K562 (cell line): ENCODE data around the gene ZNF358. TPM values are rescaled to one million over a fixed set of nuclear protein-coding genes. Genes with fewer than 3 reads are reported as not detected.

Experiments
- ATAC-seq: fragments of 200-7000 bp; cut with Tn5 transposase; 3 replicates; pipeline ENCODE4 v1.9.1; 2020; ENCODE audit warnings: moderate library complexity
- BruUV-seq: library from RNA; stranded (reverse); fragments of 400-500 nt; replicated peaks from 2 replicates; lab custom pipeline; 2021; lab: Mats Ljungman, UMichigan
- CTCF ChIA-PET: fragments of 300-600 bp; formaldehyde crosslinking; extraction: SDS; loops from one replicate; lab custom pipeline; 2021; ENCODE audit warnings: low intra/inter-chr PET ratio; lab: Yijun Ruan, JAX
- POLR2A ChIA-PET: fragments of 300-600, 350-650 bp; sonication (Branson Sonifier 250); formaldehyde crosslinking; extraction: SDS; loops from one replicate; lab custom pipeline; 2021; ENCODE audit warnings: antibody characterized with exemption, inconsistent platforms; lab: Yijun Ruan, JAX
- DNase-seq, 4 experiments: peaks; one replicate each; pipeline versions ENCODE4 v3.0.0 to v3.0.0-alpha.2; 2011 to 2018; ENCODE audit warnings: low spot score in 3 of 4, mixed read lengths in 3 of 4; ENCODE audit errors: extremely low read depth in 1 of 4
- FAIRE-seq: peaks from 2 replicates; lab custom pipeline; 2011; peaks lifted over from hg19 to GRCh38; lab: Jason Lieb, UNC
- H2AFZ ChIP-seq: 2 replicates; pipeline ENCODE4 v1.6.0; 2011; ENCODE audit warnings: low read depth, low read length, control low read depth, inconsistent platforms
- H3K27ac ChIP-seq: fragments of 200-600 bp; 3 replicates; pipeline ENCODE4 v1.8.0; 2011; ENCODE audit warnings: low read depth, mild to moderate bottlenecking, control low read depth, inconsistent platforms, low read length, moderate library complexity, mixed read lengths; ENCODE audit errors: extremely low read depth
- H3K27me3 ChIP-seq, 2 experiments: fragments of 300-600 bp in 1 of 2; 2 replicates in 1 of 2; 3 replicates in 1 of 2; pipeline versions ENCODE4 v1.6.0 to v1.8.0; 2011; ENCODE audit warnings: inconsistent platforms in 2 of 2, low read length in 2 of 2, mild to moderate bottlenecking in 1 of 2, mixed read lengths in 1 of 2, moderate library complexity in 1 of 2; ENCODE audit not compliant: control insufficient read depth in 2 of 2, insufficient read depth in 2 of 2
- H3K36me3 ChIP-seq: fragments of 300-600 bp; 3 replicates; pipeline ENCODE4 v1.8.0; 2011; ENCODE audit warnings: mild to moderate bottlenecking, low read length, inconsistent platforms; ENCODE audit not compliant: control insufficient read depth, insufficient read depth
- H3K4me1 ChIP-seq, 2 experiments: fragments of 200-600 bp in 1 of 2; replicated peaks in 1 of 2; 2 replicates in 1 of 2; 3 replicates in 1 of 2; pipeline versions ENCODE4 v1.5.1 to v1.8.0; 2011; ENCODE audit warnings: inconsistent platforms in 2 of 2, low read length in 2 of 2, mild to moderate bottlenecking in 1 of 2, mixed read lengths in 1 of 2, moderate library complexity in 1 of 2; ENCODE audit not compliant: control insufficient read depth in 2 of 2, insufficient read depth in 2 of 2
- H3K4me2 ChIP-seq: 2 replicates; pipeline ENCODE4 v1.6.1; 2011; ENCODE audit warnings: low read length, control low read depth, inconsistent platforms, mixed read lengths; ENCODE audit not compliant: insufficient read depth
- H3K4me3 ChIP-seq: fragments of 200-600 bp; sonication (generic), shearing (Covaris generic); 2 replicates; pipeline ENCODE4 v1.5.1; 2016; ENCODE audit warnings: control low read depth, inconsistent platforms
- H3K79me2 ChIP-seq: fragments of 200-600 bp; 3 replicates; pipeline ENCODE4 v1.8.0; 2011; ENCODE audit warnings: low read length, inconsistent platforms; ENCODE audit not compliant: control insufficient read depth, insufficient read depth
- H3K9ac ChIP-seq, 2 experiments: 2 replicates each; pipeline versions ENCODE4 v1.6.0 to v1.6.1; 2011; ENCODE audit warnings: low read depth in 2 of 2, low read length in 2 of 2, control low read depth in 1 of 2, inconsistent platforms in 1 of 2, mild to moderate bottlenecking in 1 of 2, mixed read lengths in 1 of 2; ENCODE audit not compliant: insufficient read depth in 1 of 2
- H3K9me1 ChIP-seq: one replicate; pipeline ENCODE4 v1.6.0; 2011; ENCODE audit warnings: inconsistent platforms, mild to moderate bottlenecking, low read length, moderate library complexity; ENCODE audit not compliant: control insufficient read depth, insufficient read depth
- H3K9me3 ChIP-seq: replicated peaks from 2 replicates; pipeline ENCODE4 v1.5.1; 2011; ENCODE audit warnings: low read depth, low read length, inconsistent platforms; ENCODE audit not compliant: control insufficient read depth, insufficient read depth
- H4K20me1 ChIP-seq: replicated peaks from 2 replicates; pipeline ENCODE4 v1.6.1; 2011; ENCODE audit warnings: low read length, inconsistent platforms, mixed read lengths; ENCODE audit not compliant: control insufficient read depth, insufficient read depth
- EGR1 ChIP-seq: fragments of 450-650 bp; conservative IDR thresholded peaks from 2 replicates; pipeline ENCODE4 v1.6.1; 2017; ENCODE audit warnings: mild to moderate bottlenecking
- FOXJ2 ChIP-seq: fragments of 200-800 bp; sonication (Bioruptor generic); IDR thresholded peaks from 2 replicates; pipeline ENCODE4 v1.6.1; 2016; ENCODE audit warnings: missing genetic modification characterization, missing compliant biosample characterization
- MIER1 ChIP-seq: fragments of 450-650 bp; IDR thresholded peaks from 2 replicates; pipeline ENCODE4 v1.6.1; 2016; ENCODE audit warnings: antibody characterized with exemption, mild to moderate bottlenecking, low read depth
- NCOA1 ChIP-seq: fragments of 450-650 bp; IDR thresholded peaks from 2 replicates; pipeline ENCODE4 v1.6.1; 2016; ENCODE audit warnings: low read depth
- NR3C1 ChIP-seq: sonication (generic); formaldehyde crosslinking; IDR thresholded peaks from 2 replicates; pipeline ENCODE4 v1.8.1; 2022; ENCODE audit warnings: missing genetic modification reagents
- PCBP1 ChIP-seq: fragments of 200-400 bp; formaldehyde crosslinking; IDR thresholded peaks from 2 replicates; pipeline ENCODE4 v1.6.1; 2018; ENCODE audit warnings: mild to moderate bottlenecking, low read depth, low read length; ENCODE audit not compliant: poor library complexity, severe bottlenecking
- SMARCA4 ChIP-seq: fragments of 450-650 bp; IDR thresholded peaks from 2 replicates; pipeline ENCODE4 v1.6.1; 2016
- TAF15 ChIP-seq: fragments of 200-400 bp; formaldehyde crosslinking; IDR thresholded peaks from 2 replicates; pipeline ENCODE4 v1.6.1; 2017; ENCODE audit warnings: mild to moderate bottlenecking, low read depth, low read length, moderate library complexity
- TOE1 ChIP-seq, 2 experiments: fragments of 450-650 bp in 1 of 2; sonication (generic) in 1 of 2; formaldehyde crosslinking in 1 of 2; IDR thresholded peaks; 2 replicates each; pipeline versions ENCODE4 v1.7.1 to v1.8.0; 2016 to 2022; ENCODE audit warnings: borderline replicate concordance in 2 of 2, mild to moderate bottlenecking in 2 of 2, antibody characterized with exemption in 1 of 2, inconsistent platforms in 1 of 2, low read depth in 1 of 2, missing genetic modification reagents in 1 of 2, moderate library complexity in 1 of 2
- ZFPM2 ChIP-seq: fragments of 250-450 bp; sonication (Bioruptor Pico); IDR thresholded peaks from 2 replicates; pipeline ENCODE4 v1.5.1; 2022; ENCODE audit warnings: mild to moderate bottlenecking
- ZNF79 ChIP-seq: fragments of 250-450 bp; sonication (Bioruptor Pico); IDR thresholded peaks from 2 replicates; pipeline ENCODE4 v1.4.0; 2020; ENCODE audit warnings: low read depth, mild to moderate bottlenecking, moderate library complexity
- WGBS: fragments of 100-300 bp; shearing (Covaris generic); methylation state at CpG from one replicate; pipeline ENCODE4 v1.1.6; 2016; ENCODE audit warnings: low coverage, mixed read lengths; ENCODE audit not compliant: insufficient coverage; ENCODE audit errors: missing lambda C conversion rate; 5-methylcytosine and 5-hydroxymethylcytosine counted together
- in situ Hi-C: fragments of 300-500 bp; cut with MboI; formaldehyde crosslinking; loops from 4 replicates; pipeline ENCODE4 v1.15.0; 2018; ENCODE audit warnings: inconsistent platforms, mixed read lengths
- intact Hi-C: fragments of 100-400 bp; cut with micrococcal nuclease; formaldehyde crosslinking; loops from 2 replicates; pipeline ENCODE4 v1.14.2; 2022
- polyA plus RNA-seq, 8 experiments: library from polyadenylated mRNA; depleted of rRNA in 4 of 8; stranded (reverse) in 5 of 8; unstranded in 3 of 8; fragments of >200 nt; fragmentation: Nextera tagmentation in 2 of 8; fragmentation: Illumina TruSeq in 1 of 8; extraction: Ambion mirVana in 2 of 8; extraction: Trizol in 1 of 8; gene quantifications; 2 replicates each; pipeline versions ENCODE4 v1.2.1 to v1.2.3, GENCODE V29; 2011 to 2014; ENCODE audit warnings: inconsistent platforms in 1 of 8, missing spikeins in 1 of 8
- total RNA-seq, 7 experiments: library from RNA; depleted of rRNA in 6 of 7; stranded (reverse); fragments of >200 nt in 6 of 7; fragmentation: Illumina TruSeq in 2 of 7; extraction: Trizol in 2 of 7; gene quantifications; 2 replicates each; pipeline versions ENCODE4 v1.2.1 to v1.2.3, GENCODE V29; 2011 to 2021; ENCODE audit warnings: low replicate concordance in 1 of 7
- TF ChIP-seq, protein P1 (sequence below): fragments of 450-650 bp; IDR thresholded peaks from 2 replicates; pipeline ENCODE4 v1.6.1; 2018; ENCODE audit warnings: mild to moderate bottlenecking, low read depth; ENCODE audit not compliant: partially characterized antibody
- TF ChIP-seq, protein P2 (sequence below): fragments of 250-450 bp; sonication (Bioruptor Pico); IDR thresholded peaks from 2 replicates; pipeline ENCODE4 v1.5.0; 2020; ENCODE audit warnings: mild to moderate bottlenecking, borderline replicate concordance
- TF ChIP-seq, protein P3 (sequence below): fragments of 450-650 bp; formaldehyde crosslinking; IDR thresholded peaks from 2 replicates; pipeline ENCODE4 v1.4.0; 2020; ENCODE audit warnings: mild to moderate bottlenecking, moderate library complexity

ZNF358 gene
- total and polyA plus RNA-seq, 9 of the 15 experiments (the other 6 are each of a cell fraction or from before 2014, with no cell fraction given) = 0.04 to 17.2 (median 4.9) TPM

DNA sequence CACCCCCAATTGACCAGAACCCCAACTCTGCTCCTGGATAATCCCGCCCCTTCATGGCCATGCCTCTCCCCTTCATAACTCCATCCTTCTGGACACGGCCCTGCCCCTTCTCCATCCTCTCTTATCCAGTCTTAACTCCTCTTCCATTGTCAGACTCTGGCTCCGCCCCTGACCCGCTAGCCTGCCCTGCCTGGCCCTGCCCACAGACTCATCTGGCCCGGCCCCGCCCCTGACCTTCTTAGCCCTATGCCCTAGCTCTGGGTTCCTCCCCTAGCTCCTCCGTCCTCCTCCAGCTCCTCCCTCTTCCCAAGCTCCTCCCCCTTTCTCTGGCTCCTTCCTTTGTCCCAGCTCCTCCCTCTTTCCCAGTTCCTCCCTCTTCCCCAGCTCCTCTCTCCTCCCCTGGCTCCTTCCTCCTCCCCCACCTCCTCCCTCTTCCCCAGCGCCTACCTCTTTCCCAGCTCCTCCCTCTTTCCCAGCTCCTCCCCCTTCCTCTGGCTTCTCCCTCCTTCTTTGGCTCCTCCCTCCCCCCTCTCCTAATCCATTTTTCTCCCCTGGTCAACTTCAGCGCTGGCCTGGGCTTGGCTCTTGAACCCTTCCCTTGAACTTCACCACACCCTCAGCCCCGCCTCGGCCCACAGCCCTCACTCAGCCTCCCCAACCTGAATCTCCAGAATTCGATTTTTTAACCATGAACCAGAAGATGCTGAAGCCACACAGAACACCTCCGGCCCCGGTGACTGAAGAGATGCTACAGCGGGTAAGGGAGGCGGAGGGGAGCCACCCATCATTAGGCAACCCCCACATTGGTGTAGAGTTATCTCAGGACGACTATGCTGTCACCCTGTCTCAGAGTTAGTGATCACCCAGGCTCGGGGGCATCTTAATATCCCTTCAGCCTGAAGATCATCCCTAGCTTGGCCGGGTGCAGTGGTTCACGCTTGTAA lies 9.2 kb upstream of the ZNF358 start:
- ChIA-PET POLR2A (interaction anchor here (0.7 to 1.6 kb wide), 4 partner anchors 9 to 123 kb away, joined by 3 to 4 read pairs (median 3); a partner anchor contains a TSS), CTCF (no interaction called here)
- no peak for TF ChIP-seq ZFPM2
- peak; percentile 59 for TF ChIP-seq EGR1
- peak; percentile 74 for TF ChIP-seq NCOA1
- TF ChIP-seq, protein P1, sequence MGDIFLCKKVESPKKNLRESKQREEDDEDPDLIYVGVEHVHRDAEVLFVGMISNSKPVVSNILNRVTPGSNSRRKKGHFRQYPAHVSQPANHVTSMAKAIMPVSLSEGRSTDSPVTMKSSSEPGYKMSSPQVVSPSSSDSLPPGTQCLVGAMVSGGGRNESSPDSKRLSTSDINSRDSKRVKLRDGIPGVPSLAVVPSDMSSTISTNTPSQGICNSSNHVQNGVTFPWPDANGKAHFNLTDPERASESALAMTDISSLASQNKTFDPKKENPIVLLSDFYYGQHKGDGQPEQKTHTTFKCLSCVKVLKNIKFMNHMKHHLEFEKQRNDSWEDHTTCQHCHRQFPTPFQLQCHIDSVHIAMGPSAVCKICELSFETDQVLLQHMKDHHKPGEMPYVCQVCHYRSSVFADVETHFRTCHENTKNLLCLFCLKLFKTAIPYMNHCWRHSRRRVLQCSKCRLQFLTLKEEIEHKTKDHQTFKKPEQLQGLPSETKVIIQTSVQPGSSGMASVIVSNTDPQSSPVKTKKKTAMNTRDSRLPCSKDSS = peak; percentile 27
- no peak for TF ChIP-seq NR3C1 (CRISPR knock-in tag)
- TF ChIP-seq SMARCA4 = peak; percentile 61; the same call in 1 of the 2 replicates
- peak; percentile 90 for TF ChIP-seq TOE1 (IDR thresholded peaks at IDR 0.05; ENCODE audit: borderline replicate concordance)
- no peak for TF ChIP-seq TOE1 (CRISPR knock-in tag; IDR thresholded peaks at IDR 0.05; ENCODE audit: borderline replicate concordance, low read depth)
- TF ChIP-seq TAF15 = no peak
- TF ChIP-seq, protein P2, sequence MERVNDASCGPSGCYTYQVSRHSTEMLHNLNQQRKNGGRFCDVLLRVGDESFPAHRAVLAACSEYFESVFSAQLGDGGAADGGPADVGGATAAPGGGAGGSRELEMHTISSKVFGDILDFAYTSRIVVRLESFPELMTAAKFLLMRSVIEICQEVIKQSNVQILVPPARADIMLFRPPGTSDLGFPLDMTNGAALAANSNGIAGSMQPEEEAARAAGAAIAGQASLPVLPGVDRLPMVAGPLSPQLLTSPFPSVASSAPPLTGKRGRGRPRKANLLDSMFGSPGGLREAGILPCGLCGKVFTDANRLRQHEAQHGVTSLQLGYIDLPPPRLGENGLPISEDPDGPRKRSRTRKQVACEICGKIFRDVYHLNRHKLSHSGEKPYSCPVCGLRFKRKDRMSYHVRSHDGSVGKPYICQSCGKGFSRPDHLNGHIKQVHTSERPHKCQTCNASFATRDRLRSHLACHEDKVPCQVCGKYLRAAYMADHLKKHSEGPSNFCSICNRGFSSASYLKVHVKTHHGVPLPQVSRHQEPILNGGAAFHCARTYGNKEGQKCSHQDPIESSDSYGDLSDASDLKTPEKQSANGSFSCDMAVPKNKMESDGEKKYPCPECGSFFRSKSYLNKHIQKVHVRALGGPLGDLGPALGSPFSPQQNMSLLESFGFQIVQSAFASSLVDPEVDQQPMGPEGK = no peak
- TF ChIP-seq FOXJ2 (tag) = no peak
- TF ChIP-seq PCBP1 = no peak
- TF ChIP-seq ZNF79 = no peak
- TF ChIP-seq, protein P3, sequence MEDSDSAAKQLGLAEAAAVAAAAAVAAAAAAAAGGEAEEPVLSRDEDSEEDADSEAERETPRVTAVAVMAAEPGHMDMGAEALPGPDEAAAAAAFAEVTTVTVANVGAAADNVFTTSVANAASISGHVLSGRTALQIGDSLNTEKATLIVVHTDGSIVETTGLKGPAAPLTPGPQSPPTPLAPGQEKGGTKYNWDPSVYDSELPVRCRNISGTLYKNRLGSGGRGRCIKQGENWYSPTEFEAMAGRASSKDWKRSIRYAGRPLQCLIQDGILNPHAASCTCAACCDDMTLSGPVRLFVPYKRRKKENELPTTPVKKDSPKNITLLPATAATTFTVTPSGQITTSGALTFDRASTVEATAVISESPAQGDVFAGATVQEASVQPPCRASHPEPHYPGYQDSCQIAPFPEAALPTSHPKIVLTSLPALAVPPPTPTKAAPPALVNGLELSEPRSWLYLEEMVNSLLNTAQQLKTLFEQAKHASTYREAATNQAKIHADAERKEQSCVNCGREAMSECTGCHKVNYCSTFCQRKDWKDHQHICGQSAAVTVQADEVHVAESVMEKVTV (CRISPR knock-in tag) = no peak
- TF ChIP-seq MIER1 = peak; percentile 84

More for the DNA sequence above, 9.2 kb upstream of the ZNF358 start:
- Histone ChIP-seq H3K4me3 (peak overlapping the region; percentile 51), H3K27me3 (no peaks in the 10 kb centered on the region), H3K9ac (no peak overlapping the region), H2AFZ (peak overlapping the region; percentile 90), H3K4me2 (peak overlapping the region; percentile 74), H3K4me1 (peaks cover 18 to 39% of the 10 kb centered on the region in 2 experiments; a peak in 4 of 5 replicates), H3K27ac (peak overlapping the region; percentile 8; the same call in 2 of the 3 replicates), H3K36me3 (no peaks in the 10 kb centered on the region), H4K20me1 (no peaks in the 10 kb centered on the region), H3K9me3 (no peaks in the 10 kb centered on the region), H3K9me1 (no peaks in the 10 kb centered on the region), H3K79me2 (no peaks in the 10 kb centered on the region)
- intact Hi-C loops (no loop called here), in situ Hi-C loops (no loop called here)
- 12% methylated on average over 18 of the region's 20 CpGs for WGBS
- DNase-seq = peak; percentile 82 to 97 (median 88)
- peak; percentile 92 for ATAC-seq
- no TSS peak for BruUV-seq
- peak; percentile 97 for FAIRE-seq
